ENCODE measurements around the gene PRDM15.

DNA sequence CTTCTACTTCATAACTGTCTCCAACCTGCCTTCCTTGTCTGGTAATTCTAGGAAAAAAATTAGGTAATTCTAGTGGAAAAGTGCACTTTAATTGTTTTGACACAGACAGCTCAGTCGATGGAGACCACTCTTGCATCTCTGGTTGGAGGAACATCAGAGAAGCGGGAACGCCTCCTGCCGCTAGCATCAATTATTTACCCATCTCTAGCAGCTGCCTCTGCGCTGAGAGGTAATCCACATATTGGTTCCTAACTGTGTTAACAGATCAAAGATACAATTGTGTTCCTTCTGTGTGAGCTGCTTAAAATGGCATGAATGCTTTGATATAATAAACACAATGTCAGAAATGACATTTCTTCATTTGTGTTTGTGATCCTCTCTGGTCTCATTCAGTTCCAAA is 41.3 kb upstream of the PRDM15 start:
- TF ChIP-seq CTCF (IDR thresholded peaks at IDR 0.05) (no peak), POLR2A (IDR thresholded peaks at IDR 0.05) (no peak)

Measured in esophagus squamous epithelium (tissue), 4 donors.